NB4 (cell line): ENCODE results near the gene SSUH2.
"Not testable (repeated sequence)": the region's sequence is repeated elsewhere in the genome, so short reads cannot be mapped to it uniquely, and the experiment has no call there.

Experiments used
- DNase-seq: peaks from one replicate; pipeline ENCODE4 v3.0.0; 2010; ENCODE audit warnings: low read depth
- H3K4me3 ChIP-seq: one replicate; pipeline ENCODE4 v1.5.1; 2011; ENCODE audit warnings: mild to moderate bottlenecking, low read depth, low read length, moderate library complexity
- MYC ChIP-seq: IDR thresholded peaks from 2 replicates; pipeline ENCODE4 v1.6.1; 2011; ENCODE audit warnings: low read depth, low read length
- POLR2A ChIP-seq: IDR thresholded peaks from 2 replicates; pipeline ENCODE4 v1.6.1; 2011; ENCODE audit warnings: mild to moderate bottlenecking; ENCODE audit not compliant: insufficient read length; ENCODE audit errors: extremely low read depth
- TF ChIP-seq, protein P1 (sequence below): IDR thresholded peaks from 2 replicates; pipeline ENCODE4 v1.6.1; 2011; ENCODE audit warnings: low read depth, low read length
- TF ChIP-seq, protein P2 (sequence below): IDR thresholded peaks from one replicate; pipeline ENCODE4 v1.5.1; 2012; ENCODE audit warnings: low read depth, low read length

Gene SSUH2

GRCh38 chr3:8657804-8658305 lies 13.3 kb upstream of the SSUH2 start:
- no peak for DNase-seq
- TF ChIP-seq, protein P1, sequence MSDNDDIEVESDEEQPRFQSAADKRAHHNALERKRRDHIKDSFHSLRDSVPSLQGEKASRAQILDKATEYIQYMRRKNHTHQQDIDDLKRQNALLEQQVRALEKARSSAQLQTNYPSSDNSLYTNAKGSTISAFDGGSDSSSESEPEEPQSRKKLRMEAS: no peak
- TF ChIP-seq POLR2A (no peak), MYC (no peak)
- H3K4me3 ChIP-seq: no peak overlapping the region

GRCh38 chr3:8656240-8656639 lies 11.6 kb upstream of the SSUH2 start:
- no peak overlapping the region for H3K4me3 ChIP-seq
- no peak for DNase-seq
- TF ChIP-seq, protein P1: no peak
- TF ChIP-seq MYC (no peak), POLR2A (no peak)
- TF ChIP-seq, protein P2, sequence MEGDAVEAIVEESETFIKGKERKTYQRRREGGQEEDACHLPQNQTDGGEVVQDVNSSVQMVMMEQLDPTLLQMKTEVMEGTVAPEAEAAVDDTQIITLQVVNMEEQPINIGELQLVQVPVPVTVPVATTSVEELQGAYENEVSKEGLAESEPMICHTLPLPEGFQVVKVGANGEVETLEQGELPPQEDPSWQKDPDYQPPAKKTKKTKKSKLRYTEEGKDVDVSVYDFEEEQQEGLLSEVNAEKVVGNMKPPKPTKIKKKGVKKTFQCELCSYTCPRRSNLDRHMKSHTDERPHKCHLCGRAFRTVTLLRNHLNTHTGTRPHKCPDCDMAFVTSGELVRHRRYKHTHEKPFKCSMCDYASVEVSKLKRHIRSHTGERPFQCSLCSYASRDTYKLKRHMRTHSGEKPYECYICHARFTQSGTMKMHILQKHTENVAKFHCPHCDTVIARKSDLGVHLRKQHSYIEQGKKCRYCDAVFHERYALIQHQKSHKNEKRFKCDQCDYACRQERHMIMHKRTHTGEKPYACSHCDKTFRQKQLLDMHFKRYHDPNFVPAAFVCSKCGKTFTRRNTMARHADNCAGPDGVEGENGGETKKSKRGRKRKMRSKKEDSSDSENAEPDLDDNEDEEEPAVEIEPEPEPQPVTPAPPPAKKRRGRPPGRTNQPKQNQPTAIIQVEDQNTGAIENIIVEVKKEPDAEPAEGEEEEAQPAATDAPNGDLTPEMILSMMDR: no peak

DNA sequence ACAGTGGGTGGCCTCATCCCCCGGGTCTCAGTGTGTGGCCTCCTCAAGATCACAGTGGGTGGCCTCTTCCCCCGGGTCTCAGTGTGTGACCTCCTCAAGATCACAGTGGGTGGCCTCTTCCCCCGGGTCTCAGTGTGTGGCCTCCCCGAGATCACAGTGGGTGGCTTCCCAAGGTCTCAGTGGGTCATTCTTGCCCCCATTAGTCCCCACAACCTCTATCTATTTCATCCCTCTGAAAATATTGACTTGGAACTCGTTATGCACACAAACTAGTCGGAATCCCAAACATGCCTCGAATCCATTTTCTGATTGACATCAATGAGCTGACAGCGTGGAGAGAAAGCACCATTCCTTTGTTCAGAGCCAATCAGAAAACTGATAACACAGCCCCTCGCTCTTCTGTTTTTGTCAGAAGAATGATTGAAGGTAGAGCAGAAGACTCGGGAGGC lies 10.8 kb upstream of the SSUH2 start:
- no peak overlapping the region for H3K4me3 ChIP-seq
- no peak for DNase-seq
- no peak for TF ChIP-seq POLR2A
- TF ChIP-seq MYC: no peak
- TF ChIP-seq, protein P1: no peak
- TF ChIP-seq, protein P2: no peak

DNA sequence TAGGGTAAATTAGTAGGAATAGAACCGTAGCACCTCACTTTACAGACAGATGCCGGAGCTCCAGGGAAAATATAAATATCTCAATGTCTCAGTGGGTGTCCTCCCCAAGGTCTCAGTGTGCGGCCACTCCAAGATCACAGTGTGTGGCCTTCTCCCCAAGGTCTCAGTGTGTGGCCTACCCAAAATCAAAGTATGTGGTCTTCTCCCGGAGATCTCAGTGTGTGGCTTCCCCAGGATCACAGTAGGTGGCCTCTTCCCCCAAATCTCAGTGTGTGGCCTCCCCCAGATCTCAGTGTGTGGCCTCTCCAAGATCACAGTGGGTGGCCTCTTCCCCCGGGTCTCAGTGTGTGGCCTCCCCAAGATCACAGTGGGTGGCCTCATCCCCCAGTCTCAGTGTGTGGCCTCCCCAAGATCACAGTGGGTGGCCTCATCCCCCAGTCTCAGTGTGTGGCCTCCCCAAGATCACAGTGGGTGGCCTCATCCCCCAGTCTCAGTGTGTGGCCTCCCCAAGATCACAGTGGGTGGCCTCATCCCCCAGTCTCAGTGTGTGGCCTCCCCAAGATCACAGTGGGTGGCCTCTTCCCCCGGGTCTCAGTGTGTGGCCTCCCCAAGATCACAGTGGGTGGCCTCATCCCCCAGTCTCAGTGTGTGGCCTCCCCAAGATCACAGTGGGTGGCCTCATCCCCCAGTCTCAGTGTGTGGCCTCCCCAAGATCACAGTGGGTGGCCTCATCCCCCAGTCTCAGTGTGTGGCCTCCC lies 10.2 kb upstream of the SSUH2 start:
- not testable (repeated sequence) for H3K4me3 ChIP-seq, DNase-seq

- TF ChIP-seq, protein P1: no peak
- TF ChIP-seq, protein P2: no peak
- TF ChIP-seq MYC (no peak), POLR2A (no peak)
- H3K4me3 ChIP-seq: no peak overlapping the region
- no peak for DNase-seq
These were observed 9.3 kb upstream of the SSUH2 start for GRCh38 chr3:8653800-8654408.

DNA sequence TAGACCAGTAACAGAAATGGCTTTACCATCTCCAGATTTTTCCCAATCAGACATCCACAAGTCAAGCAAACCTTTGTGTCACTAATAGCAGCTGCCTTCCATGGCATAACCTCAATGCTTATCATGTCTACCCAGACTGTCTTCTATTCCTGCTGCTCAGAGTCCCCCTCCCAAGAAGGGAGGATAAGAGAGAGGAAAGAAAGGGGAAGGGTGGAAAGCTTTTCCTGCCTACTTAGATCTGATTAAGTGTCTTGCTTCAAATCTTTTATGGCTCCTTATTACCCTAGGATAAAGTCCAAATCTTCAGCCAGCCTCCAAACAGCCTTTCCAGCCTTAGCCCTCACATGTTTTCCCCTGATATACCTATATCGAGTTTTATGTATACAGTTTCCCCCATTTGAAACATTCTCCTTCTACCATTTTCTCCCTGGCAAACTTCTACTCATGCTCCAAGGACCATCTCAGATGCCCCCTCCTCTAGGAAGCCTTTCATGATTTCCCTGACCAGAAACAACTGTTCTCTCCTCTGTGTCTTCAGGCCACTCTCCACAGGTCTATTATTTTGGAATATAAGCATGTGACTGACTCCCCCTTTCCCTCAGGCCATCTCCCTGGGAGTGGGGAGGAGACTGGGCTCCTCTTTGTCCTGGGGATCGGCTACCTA lies 7.9 kb upstream of the SSUH2 start:
- no peak for DNase-seq
- H3K4me3 ChIP-seq: no peak overlapping the region
- TF ChIP-seq POLR2A (no peak), MYC (no peak)
- TF ChIP-seq, protein P1: no peak
- TF ChIP-seq, protein P2: no peak
